GM12864 (cell line): ENCODE data around the gene RPL19.

Experiments
- DNase-seq: peaks from one replicate; pipeline ENCODE4 v3.0.0-alpha.2; 2011; ENCODE audit warnings: low read depth
- H3K4me3 ChIP-seq: 2 replicates; pipeline ENCODE4 v1.5.1; 2011; ENCODE audit warnings: mild to moderate bottlenecking, low read depth, low read length, control low read depth
- TF ChIP-seq, protein P1 (sequence below): IDR thresholded peaks from 2 replicates; pipeline ENCODE4 v1.5.1; 2011; ENCODE audit warnings: low read depth, mild to moderate bottlenecking, moderate library complexity, low read length, control low read depth, inconsistent platforms; ENCODE audit errors: missing control alignments

Gene RPL19

DNA sequence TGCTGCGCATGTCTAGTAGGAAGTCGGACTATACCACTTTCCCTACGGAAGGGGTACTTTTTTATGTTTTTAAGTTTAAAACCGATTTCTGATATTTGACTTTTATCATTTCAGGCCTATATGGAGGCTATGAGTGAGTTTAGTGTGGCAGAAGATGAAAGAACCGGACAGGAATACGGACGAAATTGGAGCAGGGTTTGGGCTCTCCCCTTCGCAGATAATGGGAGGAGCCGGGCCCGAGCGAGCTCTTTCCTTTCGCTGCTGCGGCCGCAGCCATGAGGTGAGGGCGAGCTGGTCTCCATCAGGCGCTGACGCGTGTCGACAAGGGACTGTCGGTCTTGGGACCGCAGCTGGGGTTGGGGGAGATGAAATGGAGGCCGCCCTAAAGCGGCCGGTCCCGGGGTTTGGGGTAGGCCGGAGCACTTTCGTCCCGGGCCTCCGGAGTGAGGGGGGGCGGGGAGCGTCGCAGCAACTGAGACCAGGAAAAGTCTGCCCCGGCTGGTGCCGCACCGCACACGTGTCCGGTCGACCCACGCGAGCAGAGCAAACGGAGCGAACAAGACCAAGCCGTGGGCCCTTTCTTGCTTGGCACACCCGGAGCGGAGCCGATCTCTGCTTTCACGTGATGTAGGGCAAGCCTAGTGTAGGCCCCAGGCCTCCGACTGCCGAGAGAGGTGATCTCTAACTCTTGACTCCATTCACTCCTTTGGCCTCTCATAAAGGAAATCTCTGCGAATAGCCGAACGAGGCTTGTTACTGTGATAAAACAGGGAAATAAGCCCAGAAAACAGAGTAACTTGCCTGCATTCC, at the start of gene RPL19:
TSS of gene RPL19 (plus strand) at position 214 of the 810 bp plus-strand sequence. CDS start at position 276, 62 bp downstream.
- TF ChIP-seq, protein P1, sequence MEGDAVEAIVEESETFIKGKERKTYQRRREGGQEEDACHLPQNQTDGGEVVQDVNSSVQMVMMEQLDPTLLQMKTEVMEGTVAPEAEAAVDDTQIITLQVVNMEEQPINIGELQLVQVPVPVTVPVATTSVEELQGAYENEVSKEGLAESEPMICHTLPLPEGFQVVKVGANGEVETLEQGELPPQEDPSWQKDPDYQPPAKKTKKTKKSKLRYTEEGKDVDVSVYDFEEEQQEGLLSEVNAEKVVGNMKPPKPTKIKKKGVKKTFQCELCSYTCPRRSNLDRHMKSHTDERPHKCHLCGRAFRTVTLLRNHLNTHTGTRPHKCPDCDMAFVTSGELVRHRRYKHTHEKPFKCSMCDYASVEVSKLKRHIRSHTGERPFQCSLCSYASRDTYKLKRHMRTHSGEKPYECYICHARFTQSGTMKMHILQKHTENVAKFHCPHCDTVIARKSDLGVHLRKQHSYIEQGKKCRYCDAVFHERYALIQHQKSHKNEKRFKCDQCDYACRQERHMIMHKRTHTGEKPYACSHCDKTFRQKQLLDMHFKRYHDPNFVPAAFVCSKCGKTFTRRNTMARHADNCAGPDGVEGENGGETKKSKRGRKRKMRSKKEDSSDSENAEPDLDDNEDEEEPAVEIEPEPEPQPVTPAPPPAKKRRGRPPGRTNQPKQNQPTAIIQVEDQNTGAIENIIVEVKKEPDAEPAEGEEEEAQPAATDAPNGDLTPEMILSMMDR: no peak
- DNase-seq: no peak
- H3K4me3 ChIP-seq: peak within 1 kb of the TSS; percentile 86

DNA sequence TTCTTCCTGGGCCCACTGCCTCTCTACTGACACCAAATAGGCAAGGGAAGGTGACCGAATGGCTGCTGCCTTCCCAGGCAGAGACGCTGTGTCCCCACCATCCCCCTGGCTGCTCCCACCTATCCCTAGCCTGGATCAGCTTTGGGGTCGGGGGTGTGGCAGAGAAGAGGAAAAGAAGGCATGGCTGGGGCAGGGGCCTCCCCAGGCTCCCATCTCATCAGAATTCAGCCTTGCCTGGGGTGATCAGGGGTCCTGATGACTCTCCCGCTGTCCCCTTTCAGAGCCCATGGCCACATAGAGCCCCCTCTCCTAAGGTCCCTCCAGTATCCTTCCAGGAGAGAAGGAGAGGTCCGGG, 49.3 kb upstream of the RPL19 start:
- TF ChIP-seq, protein P1: no peak
- no peak overlapping the region for H3K4me3 ChIP-seq
- no peak for DNase-seq

DNA sequence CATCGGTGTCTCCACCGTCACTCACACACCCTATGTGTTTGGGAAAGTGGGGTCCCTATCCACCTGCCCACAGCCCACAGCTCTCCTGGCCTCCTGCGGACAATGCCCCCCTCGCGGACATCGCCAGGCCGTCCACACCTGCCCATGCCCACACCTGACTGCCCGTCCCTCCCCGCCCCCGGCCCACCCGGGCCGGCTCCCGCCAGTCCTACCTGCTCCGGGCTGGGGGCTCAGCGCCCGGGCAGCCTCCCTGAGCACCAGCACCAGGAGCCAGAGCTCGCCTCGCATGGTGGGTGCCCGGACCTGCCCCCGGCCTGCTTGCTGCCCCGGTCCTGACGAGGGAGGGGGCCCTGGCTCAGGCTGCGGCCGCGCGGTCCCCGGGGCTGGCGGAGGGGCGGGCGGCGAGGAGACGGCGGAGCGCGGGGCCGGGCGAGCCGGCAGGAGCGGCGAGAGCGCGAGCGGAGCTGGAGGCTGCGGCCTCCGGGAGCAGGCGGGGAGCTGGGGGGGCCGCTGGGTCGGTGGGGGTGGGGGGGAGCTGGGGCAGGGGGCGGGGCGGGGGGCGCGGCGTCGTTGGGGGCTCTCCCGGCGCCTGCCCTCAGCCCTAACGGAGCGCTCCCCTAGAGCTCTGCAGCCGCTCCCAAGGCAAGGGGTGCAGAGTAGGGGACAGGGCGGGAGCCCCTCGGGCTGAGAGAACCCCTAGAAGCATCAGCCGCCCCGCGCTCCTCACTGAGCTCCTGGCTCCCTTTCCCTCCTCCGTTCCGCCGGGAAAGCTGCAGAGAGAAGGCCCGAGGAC, 48.7 kb upstream of the RPL19 start, which contains the start of gene PLXDC1:
TSS of gene PLXDC1 (minus strand) at position 488 of the 793 bp plus-strand sequence. CDS start at position 288, 200 bp downstream.
- DNase-seq: no peak
- TF ChIP-seq, protein P1: no peak
- H3K4me3 ChIP-seq: no peak within 1 kb of the TSS

DNA sequence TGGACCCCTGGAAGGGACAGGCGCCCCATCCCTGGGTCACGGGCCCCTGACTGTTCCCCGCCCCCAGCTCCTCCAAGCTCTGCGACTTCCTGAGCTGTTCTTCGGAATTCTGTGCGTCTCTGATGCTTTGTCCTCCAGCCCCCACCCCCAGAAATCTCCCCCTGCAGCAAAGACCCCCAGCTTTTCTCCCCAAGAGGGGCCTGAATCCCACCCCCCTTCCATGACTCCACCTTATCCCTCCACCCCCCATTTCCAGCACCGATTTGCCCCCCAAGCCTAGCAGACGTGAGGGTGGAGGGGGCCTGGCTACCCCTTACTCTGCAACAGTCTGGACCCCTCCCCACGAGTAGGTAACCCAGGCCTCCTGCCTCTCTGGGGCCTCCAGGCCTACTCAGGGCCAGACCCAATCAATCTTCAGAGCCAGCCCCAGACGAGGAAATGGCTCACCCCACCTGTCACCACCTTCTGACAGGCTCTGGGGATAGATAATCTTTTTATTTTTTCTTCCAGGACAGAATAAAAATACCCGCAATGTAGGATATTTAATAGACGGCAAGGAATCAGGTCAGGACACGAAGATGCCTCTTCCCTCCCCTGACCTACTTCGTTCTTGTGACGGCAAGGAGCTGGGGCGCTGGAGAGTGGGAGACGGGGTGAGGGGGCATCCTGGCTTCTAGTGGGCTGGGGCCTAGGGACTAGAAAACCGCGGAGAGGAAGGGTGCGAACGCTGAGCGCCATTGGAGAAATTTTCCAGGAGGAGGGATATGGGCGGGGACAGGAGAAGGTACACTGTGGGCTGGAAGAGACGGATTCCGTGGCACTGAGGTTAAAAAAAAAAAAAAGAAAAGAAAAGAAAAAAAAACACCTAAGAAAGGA, 47.9 kb upstream of the RPL19 start:
- no peak for DNase-seq
- TF ChIP-seq, protein P1: no peak
- no peak overlapping the region; the same call in 1 of the 2 replicates for H3K4me3 ChIP-seq

DNA sequence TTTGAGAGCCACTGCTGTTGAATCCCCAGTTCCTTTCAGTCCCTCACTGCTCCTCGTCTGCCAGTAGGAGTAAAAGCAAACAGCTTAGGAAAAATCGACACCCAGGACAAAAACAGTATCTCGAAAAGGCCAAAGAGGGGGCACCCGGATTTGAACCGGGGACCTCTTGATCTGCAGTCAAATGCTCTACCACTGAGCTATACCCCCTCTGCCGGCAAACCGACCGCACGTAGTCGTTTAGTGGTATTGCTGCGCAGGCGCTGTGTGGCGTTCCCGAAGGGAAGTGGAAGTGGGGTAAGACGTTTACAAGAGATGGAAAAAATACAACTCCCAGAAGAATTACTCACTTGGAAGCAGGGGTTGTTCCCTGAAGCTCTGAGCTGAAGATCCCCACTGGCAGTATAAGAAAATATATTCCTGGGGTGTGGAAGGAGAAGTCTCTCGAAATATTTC, 46.5 kb upstream of the RPL19 start:
- H3K4me3 ChIP-seq: peak overlapping the region; percentile 78
- peak; percentile 49 for DNase-seq
- TF ChIP-seq, protein P1: no peak

DNA sequence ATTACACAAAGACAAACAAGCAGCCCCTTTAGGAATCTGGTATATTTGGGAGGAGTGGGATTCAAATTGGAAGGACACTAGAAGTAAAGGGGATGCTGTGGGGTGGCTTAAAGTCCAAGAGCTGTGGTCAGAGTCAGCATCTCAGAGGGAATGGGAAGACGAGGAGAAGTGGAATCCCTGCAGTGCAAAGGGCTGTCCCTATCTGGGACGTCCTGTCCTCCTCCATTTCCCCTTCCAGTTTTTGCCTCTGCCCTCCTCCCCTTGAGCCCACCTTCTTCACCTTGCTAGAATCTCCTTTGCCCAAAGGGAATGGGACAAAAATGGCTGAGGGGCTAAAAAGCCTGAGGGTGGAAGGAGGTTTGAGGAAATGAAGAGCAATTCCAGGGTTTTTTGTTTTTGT, 44.4 kb upstream of the RPL19 start:
- TF ChIP-seq, protein P1: no peak
- no peak for DNase-seq
- no peak overlapping the region for H3K4me3 ChIP-seq
